ENCODE data around the gene AP5M1.
A peak's percentile ranks its signal among the peaks of the same experiment; 100 is the strongest.
"Not testable (repeated sequence)": the region's sequence is repeated elsewhere in the genome, so short reads cannot be mapped to it uniquely, and the experiment has no call there.

Gene AP5M1

DNA sequence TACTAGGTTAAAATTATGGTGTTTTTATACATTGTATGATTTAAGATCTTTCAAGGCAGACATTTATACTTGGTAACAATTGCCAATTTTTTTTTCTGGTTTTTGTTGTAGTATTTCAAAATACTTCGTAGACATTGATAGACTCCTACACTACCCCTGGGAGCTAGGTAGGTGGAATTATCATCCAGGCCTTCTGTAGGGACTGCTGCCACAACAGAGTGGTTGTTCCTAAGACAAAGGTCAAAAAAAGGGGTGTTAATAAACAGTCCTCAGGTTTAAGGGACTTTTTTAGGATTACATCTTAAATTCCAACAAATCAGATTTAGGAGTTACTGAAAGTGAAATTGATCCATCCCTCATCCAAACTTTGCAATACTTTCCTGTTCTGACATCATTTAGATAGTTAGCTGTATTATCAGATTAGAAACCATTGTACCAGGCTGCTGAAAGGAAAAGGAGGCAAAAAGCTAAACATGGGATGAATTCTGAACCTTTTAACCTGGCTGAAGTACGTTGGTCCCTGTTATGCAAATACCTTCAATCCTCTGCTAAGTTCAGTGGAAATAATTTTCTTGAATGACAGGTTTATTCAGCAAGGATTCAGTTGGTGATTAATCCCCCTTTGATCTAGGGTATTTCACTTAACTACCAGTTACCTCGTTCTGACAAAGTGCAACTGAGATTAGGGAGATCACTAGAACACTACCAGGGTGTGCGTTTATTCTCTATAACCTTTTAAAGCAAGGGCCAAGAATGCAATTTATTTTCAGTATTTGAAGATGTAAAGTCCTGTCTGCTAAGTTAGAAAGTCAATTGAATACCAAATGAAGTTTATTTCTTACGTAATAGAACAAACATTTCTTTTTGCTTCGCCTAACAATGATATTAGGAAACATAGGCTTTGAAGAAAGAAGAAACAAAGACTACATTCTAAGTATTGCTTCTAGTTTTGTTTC, 23.2 kb downstream of the AP5M1 start:
- DNase-seq, result no peak

DNA sequence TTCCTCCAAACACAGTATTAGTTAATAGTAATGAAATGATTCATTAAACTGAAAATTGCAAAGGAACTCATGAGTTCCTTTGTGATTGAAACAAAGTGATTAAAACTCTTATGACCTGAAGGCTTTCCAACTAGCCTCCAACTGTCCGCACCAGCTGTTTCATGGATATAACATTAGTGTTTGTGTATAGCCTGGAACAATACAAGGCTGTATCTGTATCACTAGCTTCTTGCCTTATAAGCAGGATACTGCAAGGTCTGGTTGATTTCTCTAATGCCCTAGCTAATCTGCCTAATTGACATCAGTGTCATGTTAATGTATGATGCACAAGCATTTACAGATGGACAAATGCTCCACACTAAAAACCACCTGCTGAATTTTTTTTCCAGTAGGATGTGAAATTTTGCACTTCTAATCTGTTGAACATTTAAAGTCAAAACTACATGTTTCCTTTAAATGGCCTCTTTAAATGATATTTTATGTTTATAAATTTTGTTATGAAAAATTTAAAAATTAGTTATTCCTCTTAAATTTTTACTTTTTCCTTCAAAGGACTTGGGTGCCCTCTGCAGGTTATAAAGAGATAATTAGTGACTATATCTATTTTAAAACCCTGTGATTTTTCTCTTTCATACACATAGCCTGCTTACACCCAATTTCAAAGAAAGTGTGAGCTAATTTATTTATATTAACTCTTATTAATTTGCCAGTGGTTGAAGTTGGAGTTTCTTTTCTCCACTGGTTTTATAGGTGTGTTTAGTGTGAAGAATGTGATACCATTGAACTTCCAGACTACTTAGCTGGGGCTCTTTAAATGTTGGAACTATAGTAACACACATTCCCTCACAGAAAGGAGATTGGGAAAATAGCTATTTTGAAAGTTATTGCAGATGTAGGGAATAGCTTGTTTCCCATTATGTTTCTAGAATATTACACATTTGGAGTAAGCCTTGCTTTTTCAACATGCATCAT, 25.4 kb downstream of the AP5M1 start:
- DNase-seq, result no peak

DNA sequence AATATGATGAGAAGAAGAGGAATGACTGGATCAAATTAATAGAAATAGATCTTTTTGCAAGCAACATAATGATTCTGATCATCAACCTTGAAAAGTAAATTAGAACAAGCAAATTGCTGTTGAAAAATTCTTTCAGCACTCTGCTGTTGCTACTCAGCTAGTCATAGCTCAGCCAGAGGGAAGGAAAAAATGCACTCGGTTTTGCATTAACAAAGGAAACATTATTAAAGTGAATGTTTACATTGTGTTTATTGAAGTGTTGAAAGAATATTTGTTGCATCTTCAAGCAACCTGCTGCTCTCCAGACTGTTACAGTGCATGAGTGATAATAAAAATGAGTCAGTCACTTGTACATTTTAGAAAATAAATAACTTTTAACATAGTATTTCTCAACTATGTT, 26.5 kb downstream of the AP5M1 start:
- no peak for DNase-seq

DNA sequence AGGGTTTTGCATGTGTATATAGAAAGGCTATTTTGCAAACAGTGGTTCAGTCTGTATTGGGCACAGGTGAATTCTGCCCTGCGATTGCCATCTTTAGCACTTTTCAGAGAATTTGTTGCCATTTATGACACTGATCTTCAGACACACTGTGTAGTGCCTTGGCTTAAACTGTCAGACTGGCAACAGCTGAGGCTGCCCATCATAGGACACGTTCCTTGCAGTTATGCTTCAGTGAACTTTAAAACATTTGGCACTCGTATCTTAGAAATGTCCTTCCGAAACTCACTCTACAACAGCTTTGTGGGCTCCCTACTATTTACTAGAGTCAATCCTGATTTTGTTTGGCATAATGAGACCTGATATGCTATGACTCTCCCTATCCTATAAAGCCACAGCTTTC, 29.1 kb downstream of the AP5M1 start:
- DNase-seq, result no peak

DNA sequence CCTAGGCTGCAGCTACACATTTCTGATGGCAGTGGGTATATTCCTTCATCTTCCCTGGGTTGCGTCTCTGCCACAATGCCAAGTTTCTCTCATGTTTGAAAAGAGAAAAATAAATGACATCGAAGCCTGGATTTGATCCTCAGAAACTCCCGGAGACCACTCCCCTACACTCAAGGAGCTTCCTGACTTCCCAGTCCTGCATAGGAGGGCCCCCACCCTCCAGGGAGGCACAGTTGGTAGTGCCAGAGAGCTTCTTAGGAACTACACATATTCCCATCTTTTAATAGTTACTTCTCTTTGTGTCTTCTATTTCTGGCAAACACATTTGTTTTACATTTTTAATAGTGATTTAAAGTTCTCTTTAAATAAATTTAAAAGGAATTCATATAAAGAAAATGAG, 30.7 kb downstream of the AP5M1 start:
- DNase-seq, result no peak

DNA sequence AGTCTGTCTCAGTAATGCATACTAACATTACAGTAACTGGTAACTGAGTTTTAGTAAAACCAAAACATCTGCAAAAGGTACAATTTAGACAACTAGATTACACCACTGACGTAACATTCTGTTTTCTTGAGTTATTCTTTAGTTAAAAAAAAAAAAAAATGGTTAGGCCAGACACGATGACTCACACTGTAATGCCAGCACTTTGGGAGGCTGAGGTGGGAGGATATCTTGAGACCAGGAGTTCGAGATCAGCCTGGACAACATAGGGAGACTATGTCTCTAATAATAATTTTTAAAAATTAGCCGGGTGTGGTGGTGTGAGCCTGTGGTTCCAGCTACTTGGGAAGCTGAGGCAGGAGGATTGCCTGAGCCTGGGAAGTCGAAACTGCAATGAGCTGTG, 34.1 kb downstream of the AP5M1 start:
- DNase-seq, result no peak

DNA sequence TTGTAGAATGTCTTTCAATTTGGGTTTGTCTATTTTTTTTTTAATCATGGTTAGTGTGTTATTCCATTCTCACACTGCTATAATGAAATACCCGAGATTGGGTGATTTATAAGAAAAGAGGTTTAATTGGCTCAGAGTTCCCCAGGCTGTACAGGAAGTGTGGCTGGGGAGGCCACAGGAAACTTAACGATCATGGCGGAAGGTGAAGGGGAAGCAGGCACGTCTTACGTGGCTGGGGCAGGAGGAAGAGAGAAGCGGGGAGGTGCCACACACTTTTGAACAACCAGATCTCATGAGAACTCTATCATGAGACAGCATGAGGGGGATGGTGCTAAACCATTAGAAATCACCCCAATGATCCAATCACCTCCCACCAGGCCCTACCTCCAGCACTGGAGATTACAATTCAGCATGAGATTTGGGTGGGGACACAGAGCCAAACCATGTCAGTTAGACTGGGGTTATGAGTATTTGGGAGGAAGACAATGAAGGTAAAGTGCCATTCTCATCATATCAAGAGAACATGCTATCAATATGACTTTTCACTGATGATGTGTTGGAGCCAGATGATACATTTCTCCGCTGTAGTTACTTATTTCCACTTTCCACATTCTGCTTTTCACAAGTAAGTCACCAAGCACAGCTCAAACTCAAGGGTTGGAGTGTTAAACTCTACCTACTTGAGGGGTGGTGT, 45.8 kb downstream of the AP5M1 start:
- DNase-seq, result no peak

DNA sequence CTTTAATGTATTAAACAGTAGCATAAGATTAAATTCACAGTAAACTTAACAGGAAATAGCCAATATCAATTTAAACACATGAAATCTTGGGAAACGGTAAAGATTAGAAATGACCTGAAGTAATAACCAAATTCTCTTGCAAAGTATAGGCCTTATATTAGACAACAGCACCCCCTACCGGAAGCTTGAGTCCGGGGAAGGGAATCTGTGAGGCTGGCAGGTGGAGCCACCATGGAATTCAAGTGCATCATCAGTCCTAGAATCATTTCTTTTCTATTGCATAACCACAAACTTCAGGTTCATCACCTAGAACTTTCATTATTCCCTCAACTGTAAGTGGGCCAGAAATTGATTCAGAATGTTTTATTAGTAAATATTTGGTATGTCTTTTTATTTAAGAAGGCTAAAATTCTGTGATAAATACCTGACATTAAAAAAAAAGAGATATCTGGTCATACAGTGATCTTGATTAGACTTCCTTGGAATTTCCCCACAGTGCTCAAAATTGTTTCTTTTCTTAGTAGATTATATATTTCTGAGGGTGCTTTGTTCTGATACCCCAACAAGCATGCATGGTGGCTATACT, 48.6 kb downstream of the AP5M1 start:
- peak; percentile 46 for DNase-seq

DNA sequence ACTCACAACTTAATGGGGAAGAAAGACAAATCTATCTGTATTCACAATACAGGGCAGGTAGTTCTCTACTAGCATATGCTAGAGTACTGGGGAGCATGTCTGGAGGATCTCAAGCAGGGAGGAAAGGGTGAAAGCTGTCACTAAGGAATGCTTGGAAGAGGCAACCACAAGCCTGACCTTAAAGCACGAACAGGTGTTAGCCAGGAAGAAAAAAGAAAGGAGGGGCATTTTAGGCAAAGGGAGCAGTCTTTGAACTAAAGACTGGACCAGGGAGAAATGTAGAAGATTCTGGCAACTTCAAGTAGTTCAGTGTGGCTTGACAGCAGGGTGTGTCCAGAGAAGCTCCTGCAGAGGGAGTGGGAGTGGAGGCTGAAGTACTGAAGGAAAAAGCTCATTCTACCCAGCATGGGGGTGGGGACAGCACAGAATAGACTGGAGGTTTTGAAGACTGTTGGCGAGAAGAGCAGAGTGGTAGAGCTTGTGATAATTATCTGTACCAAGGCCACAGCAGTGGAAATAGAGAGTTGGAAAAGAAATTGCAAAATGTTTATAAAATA, 50.9 kb downstream of the AP5M1 start:
- no peak for DNase-seq

DNA sequence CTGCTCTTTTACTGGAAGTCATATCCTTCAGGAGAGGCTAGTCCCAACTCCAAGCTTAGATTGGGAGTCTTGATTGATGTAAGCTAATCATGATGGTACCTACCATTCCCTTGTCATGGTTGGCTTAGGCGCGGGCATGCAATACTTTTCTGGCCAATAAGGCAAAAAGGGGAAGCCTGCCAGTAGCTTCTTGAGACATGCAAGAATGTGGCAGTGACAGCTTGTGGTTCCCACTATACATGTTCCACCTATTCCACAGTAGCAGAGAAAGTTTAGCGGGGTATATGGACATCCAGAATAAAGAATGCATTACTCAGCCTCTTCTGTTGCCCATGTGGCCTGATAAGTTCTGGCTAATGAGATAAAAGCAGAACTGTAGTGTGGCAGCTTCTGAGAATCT, 55.0 kb downstream of the AP5M1 start:
- no peak for DNase-seq

DNA sequence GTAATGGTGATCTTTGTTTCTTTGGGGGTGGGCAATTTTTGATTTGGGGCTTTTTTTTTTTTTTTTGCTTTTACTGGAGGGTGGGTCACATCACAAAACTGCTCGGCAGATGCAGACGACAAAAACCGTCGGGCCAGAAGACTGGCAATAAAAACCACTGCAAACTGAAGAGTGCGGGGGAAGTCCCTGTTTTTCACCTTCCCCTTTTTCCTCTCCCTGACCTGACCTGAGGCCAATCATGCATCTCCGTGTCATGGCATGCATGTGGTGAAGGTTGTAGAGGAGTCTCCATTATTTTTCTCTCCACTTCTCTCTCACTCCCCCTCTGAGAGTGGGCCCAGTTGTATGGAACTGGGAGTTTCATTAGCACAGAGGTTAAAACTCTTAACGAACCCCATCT, 57.5 kb downstream of the AP5M1 start:
- DNase-seq, result no peak

DNA sequence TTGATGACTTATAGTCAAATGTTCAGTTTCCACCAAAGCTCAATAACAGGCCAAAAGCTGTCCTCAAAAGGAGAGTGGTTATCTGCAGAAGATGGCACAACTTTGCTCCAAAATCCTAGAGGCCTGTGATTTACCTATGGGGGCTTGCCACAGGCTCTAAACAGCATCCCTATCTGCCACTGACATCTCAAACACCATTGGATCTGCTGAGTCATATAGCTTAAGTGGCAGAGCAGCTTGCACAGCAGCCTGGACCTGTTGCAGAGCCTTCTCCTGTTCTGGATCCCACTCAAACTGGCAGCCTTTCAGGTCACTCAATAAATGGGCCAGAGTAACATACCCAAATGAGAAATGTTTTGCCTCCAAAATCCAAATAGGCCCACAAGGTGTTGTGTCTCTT, 61.1 kb downstream of the AP5M1 start:
- DNase-seq, result no peak

DNA sequence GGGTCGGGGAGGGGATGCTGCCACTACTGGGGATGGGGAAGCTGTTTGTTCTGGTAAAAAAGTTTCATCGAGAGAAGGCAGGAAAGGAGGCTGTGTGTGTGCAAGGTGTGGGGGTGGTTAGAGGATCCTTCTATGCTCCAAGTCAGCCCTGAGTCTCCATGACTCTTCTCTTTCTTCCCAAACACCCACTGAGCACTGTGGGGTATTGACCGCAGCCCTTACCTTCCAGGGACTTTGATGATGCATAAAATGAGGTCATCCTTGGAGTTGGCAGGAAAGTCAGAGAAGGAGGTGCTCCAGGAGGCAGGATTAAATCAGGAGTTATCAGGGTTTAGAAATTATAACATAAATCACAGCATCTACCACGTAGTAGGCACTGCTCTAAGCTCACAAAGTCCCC, 63.7 kb downstream of the AP5M1 start:
- not testable (repeated sequence) for DNase-seq

DNA sequence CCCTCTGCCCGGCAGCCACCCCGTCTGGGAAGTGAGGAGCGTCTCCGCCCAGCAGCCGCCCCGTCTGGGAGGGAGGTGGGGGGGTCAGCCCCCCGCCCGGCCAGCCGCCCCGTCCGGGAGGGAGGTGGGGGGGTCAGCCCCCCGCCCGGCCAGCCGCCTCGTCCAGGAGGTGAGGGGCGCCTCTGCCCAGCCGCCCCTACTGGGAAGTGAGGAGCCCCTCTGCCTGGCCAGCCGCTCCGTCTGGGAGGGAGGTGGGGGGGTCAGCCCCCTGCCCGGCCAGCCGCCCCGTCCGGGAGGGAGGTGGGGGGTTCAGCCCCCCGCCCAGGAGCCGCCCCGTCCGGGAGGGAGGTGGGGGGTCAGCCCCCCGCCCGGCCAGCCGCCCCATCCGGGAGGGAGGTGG, 65.0 kb downstream of the AP5M1 start:
- not testable (repeated sequence) for DNase-seq

DNA sequence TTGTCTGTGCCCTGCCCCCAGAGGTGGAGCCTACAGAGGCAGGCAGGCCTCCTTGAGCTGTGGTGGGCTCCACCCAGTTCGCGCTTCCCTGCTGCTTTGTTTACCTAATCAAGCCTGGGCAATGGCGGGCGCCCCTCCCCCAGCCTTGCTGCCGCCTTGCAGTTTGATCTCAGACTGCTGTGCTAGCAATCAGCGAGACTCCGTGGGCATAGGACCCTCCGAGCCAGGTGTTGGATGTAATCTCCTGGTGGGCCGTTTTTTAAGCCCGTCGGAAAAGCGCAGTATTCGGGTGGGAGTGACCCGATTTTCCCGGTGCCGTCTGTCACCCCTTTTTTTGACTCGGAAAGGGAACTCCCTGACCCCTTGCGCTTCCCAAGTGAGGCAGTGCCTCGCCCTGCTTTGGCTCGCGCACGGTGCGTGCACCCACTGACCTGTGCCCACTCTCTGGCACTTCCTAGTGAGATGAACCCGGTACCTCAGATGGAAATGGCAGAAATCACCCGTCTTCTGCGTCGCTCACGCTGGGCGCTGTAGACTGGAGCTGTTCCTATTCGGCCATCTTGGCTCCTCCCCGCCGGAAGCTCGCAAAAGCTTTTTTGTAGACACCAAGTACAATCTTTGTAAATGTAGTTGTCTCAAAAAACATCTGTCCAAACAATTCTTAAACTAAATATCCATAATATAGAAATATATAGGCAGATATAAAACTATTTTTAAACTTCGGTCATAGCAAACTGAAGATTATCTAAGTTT, 75.0 kb downstream of the AP5M1 start:
- not testable (repeated sequence) for DNase-seq

DNA sequence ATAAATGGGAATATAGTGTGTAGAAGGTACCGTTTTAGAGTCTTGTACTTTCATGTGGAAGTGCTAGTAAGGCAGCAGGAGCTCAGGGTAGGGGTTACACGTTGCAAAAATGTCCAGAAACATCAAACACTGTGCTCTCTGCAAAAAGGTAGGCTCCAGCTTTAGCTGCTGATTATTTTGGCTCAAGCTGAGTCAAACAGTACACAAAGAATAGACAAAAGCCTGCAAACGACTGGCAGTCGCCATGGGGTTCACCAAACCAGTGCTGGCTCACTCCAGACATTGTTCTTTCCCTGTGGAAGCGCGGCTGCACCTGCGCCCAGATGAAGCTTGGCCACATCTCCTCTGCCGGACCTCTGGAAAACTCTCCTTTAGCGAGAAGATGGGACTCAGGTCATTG, 76.3 kb downstream of the AP5M1 start:
- no peak for DNase-seq

DNA sequence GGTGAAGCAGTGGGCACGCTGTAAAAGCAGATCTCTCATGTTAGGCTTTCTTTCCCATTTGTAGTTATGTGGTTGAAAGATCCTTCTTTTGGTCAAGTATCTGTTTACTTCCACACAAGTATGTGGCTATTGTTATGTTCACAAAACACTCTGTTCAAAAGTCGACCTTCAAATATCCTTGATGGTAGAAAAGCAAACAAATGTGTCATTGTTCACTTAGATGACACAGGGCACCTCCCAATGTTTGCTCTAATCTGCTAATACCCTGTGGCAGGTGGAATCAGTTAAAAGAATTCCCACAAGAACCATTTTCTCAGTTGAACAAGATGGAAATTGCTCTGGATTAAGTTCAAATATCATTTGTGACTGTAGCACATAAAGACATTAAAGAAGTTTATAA, 78.0 kb downstream of the AP5M1 start:
- DNase-seq, result no peak
